Nephron (organoid): Measurements from ENCODE around the gene RELT.

Source experiments
- H3K27ac Mint-ChIP-seq, 3 experiments: 2 replicates each; pipeline ENCODE4 v1.8.0; 2020; ENCODE audit warnings: mixed read lengths in 3 of 3, mild to moderate bottlenecking in 2 of 3, moderate library complexity in 1 of 3
- H3K27me3 Mint-ChIP-seq: 2 replicates; pipeline ENCODE4 v1.8.0; 2021; ENCODE audit warnings: low read depth, mild to moderate bottlenecking, moderate library complexity, mixed read lengths
- H3K36me3 Mint-ChIP-seq: 2 replicates; pipeline ENCODE4 v1.8.0; 2020; ENCODE audit warnings: low read depth, mixed read lengths
- H3K4me1 Mint-ChIP-seq: 2 replicates; pipeline ENCODE4 v1.8.0; 2020; ENCODE audit warnings: mixed read lengths
- H3K4me3 Mint-ChIP-seq, 3 experiments: 2 replicates each; pipeline ENCODE4 v1.8.0; 2020; ENCODE audit warnings: mild to moderate bottlenecking in 3 of 3, mixed read lengths in 3 of 3, moderate library complexity in 2 of 3
- H3K9me3 Mint-ChIP-seq: 2 replicates; pipeline ENCODE4 v1.8.0; 2020; ENCODE audit warnings: mixed read lengths
- CTCF ChIP-seq, 3 experiments: fragments of 200-600 bp; sonication (generic); IDR thresholded peaks; one replicate each; pipeline ENCODE4 v1.5.0; 2021; ENCODE audit warnings: antibody characterized with exemption in 3 of 3; ENCODE audit not compliant: unreplicated experiment in 3 of 3

RELT gene

GRCh38 chr11:73445980-73446379 is 69.8 kb downstream of the RELT start:
- Mint-ChIP-seq H3K4me1 (no peaks in the 10 kb centered on the region), H3K27ac (no peak overlapping the region), H3K36me3 (peaks cover 13% of the 10 kb centered on the region), H3K4me3 (no peak overlapping the region), H3K9me3 (no peaks in the 10 kb centered on the region), H3K27me3 (peaks cover 3% of the 10 kb centered on the region)
- no peak for TF ChIP-seq CTCF (IDR thresholded peaks at IDR 0.05; ENCODE audit: unreplicated experiment in 3 of 3)

- no peak overlapping the region for H3K4me3 Mint-ChIP-seq
- H3K9me3 Mint-ChIP-seq: no peaks in the 10 kb centered on the region
- H3K27me3 Mint-ChIP-seq: peaks cover 3% of the 10 kb centered on the region
- no peaks in the 10 kb centered on the region for H3K4me1 Mint-ChIP-seq
- no peak for TF ChIP-seq CTCF (IDR thresholded peaks at IDR 0.05; ENCODE audit: unreplicated experiment in 3 of 3)
- peaks cover 8% of the 10 kb centered on the region for H3K36me3 Mint-ChIP-seq
- no peak overlapping the region for H3K27ac Mint-ChIP-seq
Measured at GRCh38 chr11:73446766-73447165, 70.6 kb downstream of the RELT start.
